Endothelial cell of umbilical vein (primary cell): ENCODE results near the gene AMMECR1. TPM values are rescaled to one million over a fixed set of nuclear protein-coding genes. Genes with fewer than 3 reads are reported as not detected.

ENCODE experiments used
- BruUV-seq: library from RNA; stranded (reverse); fragments of 400-500 nt; replicated peaks from 2 replicates; lab custom pipeline; 2021; lab: Mats Ljungman, UMichigan
- CTCF ChIA-PET: fragments of 300-600, 350-600 bp; sonication (Branson Sonifier 250); formaldehyde crosslinking; loops from one replicate; lab custom pipeline; 2021; ENCODE audit warnings: antibody characterized with exemption, inconsistent platforms; lab: Charles Lee
- POLR2A ChIA-PET: fragments of 300-600, 350-600 bp; sonication (Branson Sonifier 250); formaldehyde crosslinking; loops from one replicate; lab custom pipeline; 2021; ENCODE audit warnings: antibody characterized with exemption, inconsistent platforms; lab: Charles Lee
- DNase-seq: peaks from one replicate; pipeline ENCODE4 v3.0.0-alpha.2; 2011; ENCODE audit warnings: low read depth, low spot score
- FAIRE-seq: peaks from 2 replicates; lab custom pipeline; 2011; peaks lifted over from hg19 to GRCh38; lab: Jason Lieb, UNC
- H2AFZ ChIP-seq: 2 replicates; pipeline ENCODE4 v1.6.0; 2012; ENCODE audit warnings: low read depth, low read length, control low read depth, inconsistent platforms
- H3K27ac ChIP-seq: 2 replicates; pipeline ENCODE4 v1.5.1; 2011; ENCODE audit warnings: low read depth, mild to moderate bottlenecking, control low read depth, low read length, moderate library complexity; ENCODE audit not compliant: insufficient read depth
- H3K27me3 ChIP-seq, 2 experiments: 2 replicates each; pipeline versions ENCODE4 v1.6.0 to v1.6.1; 2011; ENCODE audit warnings: low read length in 2 of 2, mixed read lengths in 1 of 2; ENCODE audit not compliant: control insufficient read depth in 2 of 2, insufficient read depth in 2 of 2
- H3K36me3 ChIP-seq, 2 experiments: 2 replicates in 1 of 2; 3 replicates in 1 of 2; pipeline ENCODE4 v1.5.1; 2011; ENCODE audit warnings: low read length in 2 of 2, mild to moderate bottlenecking in 1 of 2, moderate library complexity in 1 of 2; ENCODE audit not compliant: control insufficient read depth in 2 of 2, insufficient read depth in 2 of 2; ENCODE audit errors: extremely low read depth in 1 of 2
- H3K4me1 ChIP-seq: 3 replicates; pipeline ENCODE4 v1.5.1; 2011; ENCODE audit warnings: mild to moderate bottlenecking, low read length; ENCODE audit not compliant: control insufficient read depth, insufficient read depth; ENCODE audit errors: extremely low read depth
- H3K4me2 ChIP-seq: 2 replicates; pipeline ENCODE4 v1.6.1; 2011; ENCODE audit warnings: low read length, control low read depth, mixed read lengths; ENCODE audit not compliant: insufficient read depth
- H3K4me3 ChIP-seq, 3 experiments: fragments of 200-600 bp in 1 of 3; sonication (generic), shearing (Covaris generic) in 1 of 3; replicated peaks in 1 of 3; 2 replicates each; pipeline ENCODE4 v1.5.1; 2011 to 2016; ENCODE audit warnings: control low read depth in 3 of 3, low read length in 3 of 3, mild to moderate bottlenecking in 2 of 3, inconsistent platforms in 1 of 3, low read depth in 1 of 3, moderate library complexity in 1 of 3; ENCODE audit not compliant: insufficient read depth in 1 of 3
- H3K79me2 ChIP-seq: 2 replicates; pipeline ENCODE4 v1.6.0; 2012; ENCODE audit warnings: low read length, inconsistent platforms; ENCODE audit not compliant: control insufficient read depth, insufficient read depth
- H3K9ac ChIP-seq: replicated peaks from 2 replicates; pipeline ENCODE3; 2011; ENCODE audit warnings: low read length, control low read depth; ENCODE audit not compliant: insufficient read depth; ENCODE audit errors: extremely low read depth
- H3K9me1 ChIP-seq: replicated peaks from 3 replicates; pipeline ENCODE4 v1.6.0; 2011; ENCODE audit warnings: mild to moderate bottlenecking, low read length; ENCODE audit not compliant: control insufficient read depth, insufficient read depth; ENCODE audit errors: extremely low read depth
- H3K9me3 ChIP-seq: replicated peaks from 2 replicates; pipeline ENCODE4 v1.5.1; 2012; ENCODE audit warnings: low read length, inconsistent platforms; ENCODE audit not compliant: control insufficient read depth, insufficient read depth
- H4K20me1 ChIP-seq: replicated peaks from 2 replicates; pipeline ENCODE3; 2011; ENCODE audit warnings: mild to moderate bottlenecking, low read length; ENCODE audit not compliant: control insufficient read depth, insufficient read depth; ENCODE audit errors: extremely low read depth
- EZH2 ChIP-seq: IDR thresholded peaks from 2 replicates; pipeline ENCODE4 v1.6.1; 2012; ENCODE audit warnings: borderline replicate concordance, low read depth, mild to moderate bottlenecking, moderate library complexity, low read length, inconsistent platforms; ENCODE audit not compliant: severe bottlenecking
- GATA2 ChIP-seq: IDR thresholded peaks from 2 replicates; pipeline ENCODE4 v1.7.0; 2011; ENCODE audit warnings: low read depth, mild to moderate bottlenecking, moderate library complexity, mixed read lengths, low read length; ENCODE audit not compliant: insufficient read length, insufficient read depth
- JUN ChIP-seq: IDR thresholded peaks from 2 replicates; pipeline ENCODE4 v1.6.1; 2011; ENCODE audit warnings: borderline replicate concordance, low read depth; ENCODE audit not compliant: insufficient read length, insufficient read depth
- MAX ChIP-seq: IDR thresholded peaks from 2 replicates; pipeline ENCODE4 v1.6.1; 2011; ENCODE audit not compliant: insufficient read depth, insufficient read length
- MYC ChIP-seq: IDR thresholded peaks from one replicate; pipeline ENCODE4 v1.6.1; 2011; ENCODE audit warnings: mild to moderate bottlenecking, low read depth, low read length
- POLR2AphosphoS5 ChIP-seq: IDR thresholded peaks from 2 replicates; pipeline ENCODE4 v1.6.1; 2012; ENCODE audit warnings: low read depth, mild to moderate bottlenecking, control low read depth, low read length, moderate library complexity; ENCODE audit not compliant: insufficient read depth
- dilution Hi-C: fragments of 300-500 bp; cut with MboI; formaldehyde crosslinking; loops from one replicate; pipeline ENCODE4 v1.15.0; 2019; ENCODE audit warnings: low sequenced_read_pairs; ENCODE audit not compliant: extremely low pct_ligation_motif_present
- intact Hi-C: fragments of 100-400 bp; cut with micrococcal nuclease; formaldehyde crosslinking; loops from one replicate; pipeline ENCODE4 v1.10.0; 2022
- polyA plus RNA-seq, 4 experiments: library from polyadenylated mRNA; depleted of rRNA in 3 of 4; stranded (reverse) in 3 of 4; unstranded in 1 of 4; fragments of >200 nt; gene quantifications; 2 replicates each; pipeline versions ENCODE4 v1.2.1 to v1.2.3, GENCODE V29; 2011 to 2012; ENCODE audit warnings: missing spikeins in 1 of 4
- total RNA-seq: library from RNA; stranded (reverse); gene quantifications from 2 replicates; pipeline ENCODE4 v1.2.3, GENCODE V29; 2021
- TF ChIP-seq, protein P1 (sequence below), 2 donors: IDR thresholded peaks; 1 replicate in 1 of 2; 2 replicates in 1 of 2; pipeline ENCODE4 v1.5.1; 2011; ENCODE audit warnings: low read length in 2 of 2, mild to moderate bottlenecking in 2 of 2, moderate library complexity in 2 of 2, control low read depth in 1 of 2, inconsistent platforms in 1 of 2, low read depth in 1 of 2; ENCODE audit not compliant: insufficient read depth in 1 of 2; ENCODE audit errors: extremely low read depth in 1 of 2

Gene AMMECR1
- total and polyA plus RNA-seq, 2 donors (not counting 3 experiments of a cell fraction or from before 2014, with no cell fraction given), result 3.6 to 6.9 TPM

- intact Hi-C loops, result no loop called here
- no peaks in the 10 kb centered on the region for H3K4me1 ChIP-seq
- FAIRE-seq (no peak), DNase-seq (no peak)
- H3K79me2 ChIP-seq, result no peaks in the 10 kb centered on the region
- H3K36me3 ChIP-seq, result no peaks in the 10 kb centered on the region
- H4K20me1 ChIP-seq, result no peaks in the 10 kb centered on the region
- no TSS peak for BruUV-seq
- dilution Hi-C loops, result no loop called here
- no peak overlapping the region for H2AFZ ChIP-seq
- no peak overlapping the region for H3K27ac ChIP-seq
- H3K9me1 ChIP-seq, result no peaks in the 10 kb centered on the region
- POLR2A ChIA-PET, result no interaction called here
- TF ChIP-seq JUN, result no peak
- TF ChIP-seq EZH2, result no peak
- no peaks in the 10 kb centered on the region for H3K9me3 ChIP-seq
- H3K27me3 ChIP-seq, result no peaks in the 10 kb centered on the region
- no peak overlapping the region for H3K9ac ChIP-seq
- CTCF ChIA-PET, result no interaction called here
- no peak overlapping the region for H3K4me2 ChIP-seq
- H3K4me3 ChIP-seq, result no peak overlapping the region
Observed at GRCh38 chrX:110304884-110305283, 13.0 kb downstream of the AMMECR1 start.

GRCh38 chrX:110304371-110304770, 13.5 kb downstream of the AMMECR1 start:
- no peaks in the 10 kb centered on the region for H3K79me2 ChIP-seq
- H3K9me1 ChIP-seq, result no peaks in the 10 kb centered on the region
- H4K20me1 ChIP-seq, result no peaks in the 10 kb centered on the region
- H3K27me3 ChIP-seq, result no peaks in the 10 kb centered on the region
- no peak overlapping the region for H3K4me2 ChIP-seq
- POLR2A ChIA-PET, result no interaction called here
- FAIRE-seq (no peak), DNase-seq (no peak)
- no peaks in the 10 kb centered on the region for H3K9me3 ChIP-seq
- no peak overlapping the region for H3K9ac ChIP-seq
- TF ChIP-seq MAX (no peak), POLR2AphosphoS5 (no peak), GATA2 (no peak), MYC (no peak), JUN (no peak)
- TF ChIP-seq, protein P1, sequence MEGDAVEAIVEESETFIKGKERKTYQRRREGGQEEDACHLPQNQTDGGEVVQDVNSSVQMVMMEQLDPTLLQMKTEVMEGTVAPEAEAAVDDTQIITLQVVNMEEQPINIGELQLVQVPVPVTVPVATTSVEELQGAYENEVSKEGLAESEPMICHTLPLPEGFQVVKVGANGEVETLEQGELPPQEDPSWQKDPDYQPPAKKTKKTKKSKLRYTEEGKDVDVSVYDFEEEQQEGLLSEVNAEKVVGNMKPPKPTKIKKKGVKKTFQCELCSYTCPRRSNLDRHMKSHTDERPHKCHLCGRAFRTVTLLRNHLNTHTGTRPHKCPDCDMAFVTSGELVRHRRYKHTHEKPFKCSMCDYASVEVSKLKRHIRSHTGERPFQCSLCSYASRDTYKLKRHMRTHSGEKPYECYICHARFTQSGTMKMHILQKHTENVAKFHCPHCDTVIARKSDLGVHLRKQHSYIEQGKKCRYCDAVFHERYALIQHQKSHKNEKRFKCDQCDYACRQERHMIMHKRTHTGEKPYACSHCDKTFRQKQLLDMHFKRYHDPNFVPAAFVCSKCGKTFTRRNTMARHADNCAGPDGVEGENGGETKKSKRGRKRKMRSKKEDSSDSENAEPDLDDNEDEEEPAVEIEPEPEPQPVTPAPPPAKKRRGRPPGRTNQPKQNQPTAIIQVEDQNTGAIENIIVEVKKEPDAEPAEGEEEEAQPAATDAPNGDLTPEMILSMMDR (IDR thresholded peaks at IDR 0.05; ENCODE audit: extremely low read depth in 1 of 2, insufficient read depth in 1 of 2, low read depth in 1 of 2, low read length in 2 of 2), result no peak
- CTCF ChIA-PET, result no interaction called here
- no TSS peak for BruUV-seq
- H2AFZ ChIP-seq, result no peak overlapping the region
- H3K4me3 ChIP-seq, result no peak overlapping the region
- H3K4me1 ChIP-seq, result no peaks in the 10 kb centered on the region
- intact Hi-C loops, result no loop called here
- dilution Hi-C loops, result no loop called here
- H3K36me3 ChIP-seq, result no peaks in the 10 kb centered on the region
- no peak overlapping the region for H3K27ac ChIP-seq
